ENCODE results near the gene JPH3. TPM values are rescaled to one million over a fixed set of nuclear protein-coding genes. Genes with fewer than 3 reads are reported as not detected.

Gene JPH3
- total RNA-seq, 2 experiments from 2014 or later = not detected

- Histone ChIP-seq H3K36me3 (ENCODE audit: insufficient read depth, low read length) (no peaks in the 10 kb centered on the region), H3K9me3 (ENCODE audit: control insufficient read depth in 1 of 2, insufficient read depth in 1 of 2, low read length in 2 of 2) (no peaks in the 10 kb centered on the region), H3K27ac (ENCODE audit: low read depth in 1 of 2, low read length in 2 of 2) (no peak overlapping the region), H3K4me1 (ENCODE audit: insufficient read depth, low read length) (no peaks in the 10 kb centered on the region), H3K4me3 (ENCODE audit: low read length) (no peak overlapping the region), H3K27me3 (ENCODE audit: control insufficient read depth in 1 of 2, insufficient read depth in 2 of 2, low read length in 2 of 2) (peaks cover 0 to 4% of the 10 kb centered on the region in 2 experiments)
- no peak overlapping the region for H3K4me3 Mint-ChIP-seq
- no peak overlapping the region for H3K27ac Mint-ChIP-seq
- DNase-seq = no peak
- H3K9me3 Mint-ChIP-seq = no peaks in the 10 kb centered on the region
- no peaks in the 10 kb centered on the region for H3K4me1 Mint-ChIP-seq (ENCODE audit: low read depth)
- no peak for ATAC-seq (ENCODE audit: poor library complexity)
- CTCF ChIA-PET = no interaction called here
- no peaks in the 10 kb centered on the region for H3K36me3 Mint-ChIP-seq (ENCODE audit: low read depth)
- no peaks in the 10 kb centered on the region for H3K27me3 Mint-ChIP-seq
- TF ChIP-seq, protein P1, sequence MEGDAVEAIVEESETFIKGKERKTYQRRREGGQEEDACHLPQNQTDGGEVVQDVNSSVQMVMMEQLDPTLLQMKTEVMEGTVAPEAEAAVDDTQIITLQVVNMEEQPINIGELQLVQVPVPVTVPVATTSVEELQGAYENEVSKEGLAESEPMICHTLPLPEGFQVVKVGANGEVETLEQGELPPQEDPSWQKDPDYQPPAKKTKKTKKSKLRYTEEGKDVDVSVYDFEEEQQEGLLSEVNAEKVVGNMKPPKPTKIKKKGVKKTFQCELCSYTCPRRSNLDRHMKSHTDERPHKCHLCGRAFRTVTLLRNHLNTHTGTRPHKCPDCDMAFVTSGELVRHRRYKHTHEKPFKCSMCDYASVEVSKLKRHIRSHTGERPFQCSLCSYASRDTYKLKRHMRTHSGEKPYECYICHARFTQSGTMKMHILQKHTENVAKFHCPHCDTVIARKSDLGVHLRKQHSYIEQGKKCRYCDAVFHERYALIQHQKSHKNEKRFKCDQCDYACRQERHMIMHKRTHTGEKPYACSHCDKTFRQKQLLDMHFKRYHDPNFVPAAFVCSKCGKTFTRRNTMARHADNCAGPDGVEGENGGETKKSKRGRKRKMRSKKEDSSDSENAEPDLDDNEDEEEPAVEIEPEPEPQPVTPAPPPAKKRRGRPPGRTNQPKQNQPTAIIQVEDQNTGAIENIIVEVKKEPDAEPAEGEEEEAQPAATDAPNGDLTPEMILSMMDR (IDR thresholded peaks at IDR 0.05) = no peak
- POLR2A ChIA-PET = no interaction called here
- intact Hi-C loops (cut with DNase I, micrococcal nuclease) = no loop called here
These were observed 69.5 kb downstream of the JPH3 start for GRCh38 chr16:87671715-87672270.

- ChIA-PET CTCF (no interaction called here), POLR2A (no interaction called here)
- TF ChIP-seq, protein P1 (IDR thresholded peaks at IDR 0.05) = no peak
- Histone ChIP-seq H3K36me3 (ENCODE audit: insufficient read depth, low read length) (no peaks in the 10 kb centered on the region), H3K4me1 (ENCODE audit: insufficient read depth, low read length) (no peaks in the 10 kb centered on the region), H3K4me3 (ENCODE audit: low read length) (no peak overlapping the region), H3K27ac (ENCODE audit: low read depth in 1 of 2, low read length in 2 of 2) (no peak overlapping the region), H3K9me3 (ENCODE audit: control insufficient read depth in 1 of 2, insufficient read depth in 1 of 2, low read length in 2 of 2) (no peaks in the 10 kb centered on the region), H3K27me3 (ENCODE audit: control insufficient read depth in 1 of 2, insufficient read depth in 2 of 2, low read length in 2 of 2) (peaks cover 0 to 4% of the 10 kb centered on the region in 2 experiments)
- intact Hi-C loops (cut with DNase I, micrococcal nuclease) = no loop called here
- H3K9me3 Mint-ChIP-seq = no peaks in the 10 kb centered on the region
- DNase-seq (no peak), ATAC-seq (ENCODE audit: poor library complexity) (no peak)
- no peak overlapping the region for H3K27ac Mint-ChIP-seq
- no peaks in the 10 kb centered on the region for H3K4me1 Mint-ChIP-seq (ENCODE audit: low read depth)
- H3K4me3 Mint-ChIP-seq = no peak overlapping the region
- no peaks in the 10 kb centered on the region for H3K36me3 Mint-ChIP-seq (ENCODE audit: low read depth)
- H3K27me3 Mint-ChIP-seq = no peaks in the 10 kb centered on the region
These were observed 72.1 kb downstream of the JPH3 start for GRCh38 chr16:87674419-87674818.

GRCh38 chr16:87675111-87675719 lies 72.9 kb downstream of the JPH3 start:
- no peak for ATAC-seq (ENCODE audit: poor library complexity)
- POLR2A ChIA-PET = no interaction called here

More at GRCh38 chr16:87675111-87675719, 72.9 kb downstream of the JPH3 start:
- Mint-ChIP-seq H3K27me3 (no peaks in the 10 kb centered on the region), H3K9me3 (no peaks in the 10 kb centered on the region), H3K36me3 (ENCODE audit: low read depth) (no peaks in the 10 kb centered on the region), H3K4me3 (no peak overlapping the region), H3K27ac (no peak overlapping the region), H3K4me1 (ENCODE audit: low read depth) (no peaks in the 10 kb centered on the region)
- DNase-seq = no peak
- Histone ChIP-seq H3K9me3 (ENCODE audit: control insufficient read depth in 1 of 2, insufficient read depth in 1 of 2, low read length in 2 of 2) (no peaks in the 10 kb centered on the region), H3K4me1 (ENCODE audit: insufficient read depth, low read length) (no peaks in the 10 kb centered on the region), H3K27me3 (ENCODE audit: control insufficient read depth in 1 of 2, insufficient read depth in 2 of 2, low read length in 2 of 2) (peaks cover 0 to 4% of the 10 kb centered on the region in 2 experiments), H3K4me3 (ENCODE audit: low read length) (no peak overlapping the region), H3K27ac (ENCODE audit: low read depth in 1 of 2, low read length in 2 of 2) (no peak overlapping the region), H3K36me3 (ENCODE audit: insufficient read depth, low read length) (no peaks in the 10 kb centered on the region)
- intact Hi-C loops (cut with DNase I, micrococcal nuclease) = no loop called here
- CTCF ChIA-PET = no interaction called here
- TF ChIP-seq, protein P1 (IDR thresholded peaks at IDR 0.05) = no peak

Data from CD4-positive, alpha-beta T cell (primary cell).